ENCODE data around the gene NFKBIA.

The NFKBIA gene

GRCh38 chr14:35435177-35435576 is 30.6 kb upstream of the NFKBIA start:
- TF ChIP-seq, protein P1, sequence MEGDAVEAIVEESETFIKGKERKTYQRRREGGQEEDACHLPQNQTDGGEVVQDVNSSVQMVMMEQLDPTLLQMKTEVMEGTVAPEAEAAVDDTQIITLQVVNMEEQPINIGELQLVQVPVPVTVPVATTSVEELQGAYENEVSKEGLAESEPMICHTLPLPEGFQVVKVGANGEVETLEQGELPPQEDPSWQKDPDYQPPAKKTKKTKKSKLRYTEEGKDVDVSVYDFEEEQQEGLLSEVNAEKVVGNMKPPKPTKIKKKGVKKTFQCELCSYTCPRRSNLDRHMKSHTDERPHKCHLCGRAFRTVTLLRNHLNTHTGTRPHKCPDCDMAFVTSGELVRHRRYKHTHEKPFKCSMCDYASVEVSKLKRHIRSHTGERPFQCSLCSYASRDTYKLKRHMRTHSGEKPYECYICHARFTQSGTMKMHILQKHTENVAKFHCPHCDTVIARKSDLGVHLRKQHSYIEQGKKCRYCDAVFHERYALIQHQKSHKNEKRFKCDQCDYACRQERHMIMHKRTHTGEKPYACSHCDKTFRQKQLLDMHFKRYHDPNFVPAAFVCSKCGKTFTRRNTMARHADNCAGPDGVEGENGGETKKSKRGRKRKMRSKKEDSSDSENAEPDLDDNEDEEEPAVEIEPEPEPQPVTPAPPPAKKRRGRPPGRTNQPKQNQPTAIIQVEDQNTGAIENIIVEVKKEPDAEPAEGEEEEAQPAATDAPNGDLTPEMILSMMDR (IDR thresholded peaks at IDR 0.05; ENCODE audit: insufficient read depth, low read length, missing control alignments) = no peak
- CTCF ChIA-PET = no interaction called here
- POLR2A ChIA-PET = no interaction called here
- no peak for DNase-seq (ENCODE audit: low read depth, low spot score)
- no peak overlapping the region for H3K4me3 ChIP-seq (ENCODE audit: low read depth, low read length)

DNA sequence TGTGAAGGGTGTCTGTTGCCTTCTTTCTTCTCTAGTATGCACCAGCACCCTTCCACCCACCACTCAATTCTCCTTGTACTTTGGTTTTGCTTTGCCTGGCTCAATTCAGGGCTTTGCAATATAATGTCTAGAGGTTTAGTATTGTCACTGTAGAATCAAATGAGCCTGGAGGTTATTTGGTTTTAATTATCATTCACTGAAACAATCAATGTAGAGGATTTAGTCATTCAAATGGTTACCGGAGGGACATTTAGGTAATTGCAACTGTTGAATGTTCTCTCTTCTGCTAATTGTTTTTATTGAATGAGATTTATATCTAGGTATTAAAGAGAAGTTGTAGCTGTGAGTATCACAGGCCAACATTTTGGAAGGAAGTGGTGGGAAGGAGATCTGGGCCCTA is 29.3 kb upstream of the NFKBIA start:
- TF ChIP-seq, protein P1 (IDR thresholded peaks at IDR 0.05; ENCODE audit: insufficient read depth, low read length, missing control alignments) = no peak
- ChIA-PET CTCF (interaction anchor here (1.0 kb wide), 1 partner anchor 10 kb away, joined by 3 read pairs; no protein-coding TSS in a partner anchor), POLR2A (no interaction called here)
- no peak for DNase-seq (ENCODE audit: low read depth, low spot score)
- H3K4me3 ChIP-seq (ENCODE audit: low read depth, low read length) = no peak overlapping the region

- ChIA-PET CTCF (interaction anchor here (2.2 to 3.3 kb wide), 2 partner anchors 8 kb away, joined by 11 to 14 read pairs; no protein-coding TSS in a partner anchor), POLR2A (no interaction called here)
- no peak overlapping the region for H3K4me3 ChIP-seq (ENCODE audit: low read depth, low read length)
- DNase-seq (ENCODE audit: low read depth, low spot score) = no peak
- TF ChIP-seq, protein P1 (IDR thresholded peaks at IDR 0.05; ENCODE audit: insufficient read depth, low read length, missing control alignments) = no peak
These were observed 26.1 kb upstream of the NFKBIA start for GRCh38 chr14:35430459-35431199.

- CTCF ChIA-PET = interaction anchor here (3.3 kb wide), 1 partner anchor 9 kb away, joined by 14 read pairs; no protein-coding TSS in a partner anchor
- POLR2A ChIA-PET = no interaction called here
- TF ChIP-seq, protein P1 (IDR thresholded peaks at IDR 0.05; ENCODE audit: insufficient read depth, low read length, missing control alignments) = no peak
- no peak for DNase-seq (ENCODE audit: low read depth, low spot score)
- no peak overlapping the region for H3K4me3 ChIP-seq (ENCODE audit: low read depth, low read length)
These were observed 25.4 kb upstream of the NFKBIA start for GRCh38 chr14:35429951-35430350.

DNA sequence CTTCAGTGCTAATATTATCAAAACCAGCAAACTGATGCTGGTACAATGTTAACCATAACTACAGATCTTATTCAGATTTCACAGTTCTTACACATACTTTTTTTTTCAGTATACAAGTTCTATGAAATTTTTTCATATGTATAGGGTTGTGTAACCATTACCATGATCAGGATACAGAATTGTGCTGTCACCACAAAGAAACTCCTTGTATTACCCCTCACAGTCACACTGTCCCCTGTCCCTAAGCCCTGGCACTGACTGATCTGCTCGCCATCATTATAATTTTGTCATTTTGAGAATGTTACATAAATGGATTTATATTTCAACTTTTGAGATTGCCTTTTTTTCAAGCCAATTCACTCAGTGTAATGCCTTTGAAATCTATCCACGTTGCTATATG is 21.3 kb upstream of the NFKBIA start:
- POLR2A ChIA-PET = no interaction called here
- CTCF ChIA-PET = interaction anchor here (1.5 kb wide), 1 partner anchor 285 kb away, joined by 3 read pairs; no protein-coding TSS in a partner anchor
- TF ChIP-seq, protein P1 (IDR thresholded peaks at IDR 0.05; ENCODE audit: insufficient read depth, low read length, missing control alignments) = no peak
- H3K4me3 ChIP-seq (ENCODE audit: low read depth, low read length) = no peak overlapping the region
- no peak for DNase-seq (ENCODE audit: low read depth, low spot score)

- TF ChIP-seq, protein P1 (IDR thresholded peaks at IDR 0.05; ENCODE audit: insufficient read depth, low read length, missing control alignments) = no peak
- CTCF ChIA-PET = interaction anchor here (1.0 to 18.7 kb wide), 7 partner anchors 8 to 395 kb away, joined by 3 to 573 read pairs (median 11); no protein-coding TSS in a partner anchor
- DNase-seq (ENCODE audit: low read depth, low spot score) = no peak
- no peak overlapping the region for H3K4me3 ChIP-seq (ENCODE audit: low read depth, low read length)
- POLR2A ChIA-PET = no interaction called here
These were observed 19.1 kb upstream of the NFKBIA start for GRCh38 chr14:35423621-35424020.

Measured in AG04449 (cell line).